Mucosa of descending colon (tissue), 3 donors: Measurements from ENCODE around the gene ACO1. TPM values are rescaled to one million over a fixed set of nuclear protein-coding genes. Genes with fewer than 3 reads are reported as not detected.

ENCODE experiments used
- ATAC-seq: fragments of 200-7000 bp; cut with Tn5 transposase; one replicate; pipeline ENCODE4 v1.9.1; 2020; ENCODE audit warnings: mild to moderate bottlenecking, moderate library complexity
- DNase-seq, 3 donors: peaks; one replicate each; pipeline ENCODE4 v3.0.0-alpha.2; 2020
- H3K36me3 ChIP-seq: fragments of 200-600 bp; one replicate; pipeline ENCODE4 v1.8.0; 2021; ENCODE audit warnings: low read depth, mild to moderate bottlenecking
- H3K4me1 ChIP-seq: fragments of 200-600 bp; one replicate; pipeline ENCODE4 v1.8.0; 2021; ENCODE audit warnings: low read depth, mild to moderate bottlenecking
- H3K4me3 ChIP-seq: fragments of 200-600 bp; one replicate; pipeline ENCODE4 v1.8.0; 2021; ENCODE audit warnings: mild to moderate bottlenecking
- H3K9me3 ChIP-seq: fragments of 200-600 bp; one replicate; pipeline ENCODE4 v1.8.0; 2021; ENCODE audit warnings: mild to moderate bottlenecking
- intact Hi-C, 2 donors: fragments of 100-400 bp; cut with DNase I in 1 of 2; cut with micrococcal nuclease in 1 of 2; formaldehyde crosslinking; loops; one replicate each; pipeline versions ENCODE4 v1.11.0 to v1.11.1; 2022; cut with DNase I, micrococcal nuclease
- total RNA-seq, 3 donors: library from RNA; stranded (reverse); fragmentation: NEBNext Ultra II Directional in 2 of 3; extraction: Animal tissue kit (Norgen Biotek cat#: 25700) in 2 of 3; gene quantifications; one replicate each; pipeline versions ENCODE4 v1.2.1 to v1.2.4, GENCODE V29; 2021 to 2023
- TF ChIP-seq, protein P1 (sequence below): fragments of 200-600 bp; IDR thresholded peaks from one replicate; pipeline ENCODE4 v1.8.0; 2022; ENCODE audit warnings: antibody characterized with exemption, mild to moderate bottlenecking
- donor health status: DM: no; HTN: no; CAD: no; lungs with moderate emphysema.
- donor health status: DM: no; HTN: no; CAD: no.
- donor health status: DM: no; HTN: yes; CAD: no.

ACO1 gene
- total RNA-seq, 3 donors from 2014 or later: 30.9 to 50.4 (median 32.6) TPM

DNA sequence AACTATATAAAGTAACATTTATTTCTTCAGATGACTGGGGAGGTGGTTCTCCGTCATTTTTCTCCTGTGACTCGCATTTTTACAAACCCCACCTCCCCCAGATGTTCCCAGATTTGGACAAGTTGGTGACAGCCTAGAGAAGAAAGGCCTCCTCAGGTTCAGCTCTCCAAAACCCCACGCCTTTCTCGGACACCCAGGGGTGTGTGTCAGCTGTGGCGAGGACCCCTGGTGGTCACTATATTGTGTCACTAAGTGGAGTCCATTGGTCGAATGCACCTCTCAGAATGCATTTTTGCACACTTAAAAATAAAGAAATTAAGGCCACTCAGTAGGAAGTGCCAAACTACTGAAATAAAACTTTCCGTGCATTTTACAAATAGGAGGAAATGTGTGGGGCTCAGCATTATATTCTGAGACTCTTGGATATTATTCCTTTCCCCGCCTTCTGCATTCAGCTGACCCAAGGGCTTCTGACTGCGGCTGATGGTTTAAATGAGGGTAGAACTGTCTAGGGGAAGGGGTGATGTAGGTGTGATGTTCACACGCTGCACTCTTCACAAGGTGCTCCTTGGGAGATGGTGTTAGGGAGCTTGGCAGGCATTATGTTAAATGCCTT is 47.6 kb downstream of the ACO1 start:
- H3K9me3 ChIP-seq: no peaks in the 10 kb centered on the region
- ATAC-seq: peak; percentile 38
- intact Hi-C loops: no loop called here
- peak in 2 of 3 donors; percentile 42 to 72 for DNase-seq
- TF ChIP-seq, protein P1, sequence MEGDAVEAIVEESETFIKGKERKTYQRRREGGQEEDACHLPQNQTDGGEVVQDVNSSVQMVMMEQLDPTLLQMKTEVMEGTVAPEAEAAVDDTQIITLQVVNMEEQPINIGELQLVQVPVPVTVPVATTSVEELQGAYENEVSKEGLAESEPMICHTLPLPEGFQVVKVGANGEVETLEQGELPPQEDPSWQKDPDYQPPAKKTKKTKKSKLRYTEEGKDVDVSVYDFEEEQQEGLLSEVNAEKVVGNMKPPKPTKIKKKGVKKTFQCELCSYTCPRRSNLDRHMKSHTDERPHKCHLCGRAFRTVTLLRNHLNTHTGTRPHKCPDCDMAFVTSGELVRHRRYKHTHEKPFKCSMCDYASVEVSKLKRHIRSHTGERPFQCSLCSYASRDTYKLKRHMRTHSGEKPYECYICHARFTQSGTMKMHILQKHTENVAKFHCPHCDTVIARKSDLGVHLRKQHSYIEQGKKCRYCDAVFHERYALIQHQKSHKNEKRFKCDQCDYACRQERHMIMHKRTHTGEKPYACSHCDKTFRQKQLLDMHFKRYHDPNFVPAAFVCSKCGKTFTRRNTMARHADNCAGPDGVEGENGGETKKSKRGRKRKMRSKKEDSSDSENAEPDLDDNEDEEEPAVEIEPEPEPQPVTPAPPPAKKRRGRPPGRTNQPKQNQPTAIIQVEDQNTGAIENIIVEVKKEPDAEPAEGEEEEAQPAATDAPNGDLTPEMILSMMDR: peak; percentile 14
- no peaks in the 10 kb centered on the region for H3K4me1 ChIP-seq
- H3K4me3 ChIP-seq: no peak overlapping the region
- no peaks in the 10 kb centered on the region for H3K36me3 ChIP-seq

DNA sequence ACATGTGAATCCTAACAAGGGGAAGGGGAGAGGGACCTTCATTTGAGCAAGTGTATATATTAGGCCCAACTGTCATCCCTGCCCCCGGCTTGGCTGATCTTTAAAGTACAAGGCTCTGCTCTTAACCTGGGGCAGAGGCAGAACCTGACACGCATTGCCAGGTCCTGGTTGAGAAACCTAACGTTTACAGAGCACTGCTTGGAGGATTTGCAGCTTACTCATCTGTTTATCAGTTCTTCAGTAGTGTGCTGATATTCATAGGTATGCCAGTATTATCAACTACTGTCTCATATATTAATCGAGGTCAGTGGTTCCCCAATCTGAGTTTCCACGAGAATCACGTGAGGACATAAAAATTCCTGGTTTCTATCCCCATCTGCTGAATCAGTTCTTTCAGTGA is 50.4 kb downstream of the ACO1 start:
- no peaks in the 10 kb centered on the region for H3K4me1 ChIP-seq
- TF ChIP-seq, protein P1: no peak
- no peak overlapping the region for H3K4me3 ChIP-seq
- ATAC-seq (no peak), DNase-seq (no peak)
- intact Hi-C loops: no loop called here
- H3K9me3 ChIP-seq: no peaks in the 10 kb centered on the region
- no peaks in the 10 kb centered on the region for H3K36me3 ChIP-seq

DNA sequence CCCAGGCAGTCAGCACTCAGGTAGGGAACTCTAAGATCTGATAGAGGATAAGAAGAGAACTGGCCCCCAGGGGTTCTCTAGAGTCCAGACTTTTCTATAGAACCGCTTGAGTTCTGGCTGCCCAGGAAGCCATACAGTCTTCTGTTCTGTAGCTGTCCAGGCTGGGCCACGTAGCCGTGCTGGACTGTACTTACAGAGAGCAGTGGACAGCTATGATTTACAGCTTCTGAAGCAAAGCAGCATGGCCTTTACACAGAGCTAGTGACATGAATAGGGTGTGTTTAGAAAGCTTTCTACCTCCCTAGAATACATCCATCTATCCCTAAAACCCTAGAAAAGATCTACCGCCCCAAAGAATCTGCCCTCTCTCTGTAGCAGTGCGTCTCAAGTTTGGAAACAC is 57.2 kb downstream of the ACO1 start:
- DNase-seq: no peak
- Histone ChIP-seq H3K4me3 (no peak overlapping the region), H3K36me3 (no peaks in the 10 kb centered on the region), H3K9me3 (peaks cover 4% of the 10 kb centered on the region), H3K4me1 (no peaks in the 10 kb centered on the region)
- ATAC-seq: peak; percentile 19
- intact Hi-C loops: no loop called here
- TF ChIP-seq, protein P1: no peak

DNA sequence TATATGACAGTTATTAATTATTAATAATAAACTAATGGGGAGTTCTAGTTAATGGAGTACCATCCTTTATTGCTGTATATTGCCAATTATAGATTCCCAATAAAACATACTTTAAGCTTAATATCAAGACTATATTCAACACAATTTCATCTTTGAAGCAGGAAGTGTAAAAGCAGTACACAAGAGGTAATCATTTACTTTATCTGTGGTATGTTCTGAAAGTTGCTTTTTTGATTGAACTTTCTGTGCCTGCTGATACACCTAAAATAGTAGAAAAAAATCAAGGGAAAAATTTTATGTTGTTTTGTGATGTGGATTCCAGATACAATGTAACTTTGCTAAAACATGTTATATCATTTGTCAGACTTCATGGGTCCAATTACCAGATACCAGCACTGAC is 58.0 kb downstream of the ACO1 start:
- no peaks in the 10 kb centered on the region for H3K36me3 ChIP-seq
- ATAC-seq: no peak
- intact Hi-C loops: no loop called here

DNA sequence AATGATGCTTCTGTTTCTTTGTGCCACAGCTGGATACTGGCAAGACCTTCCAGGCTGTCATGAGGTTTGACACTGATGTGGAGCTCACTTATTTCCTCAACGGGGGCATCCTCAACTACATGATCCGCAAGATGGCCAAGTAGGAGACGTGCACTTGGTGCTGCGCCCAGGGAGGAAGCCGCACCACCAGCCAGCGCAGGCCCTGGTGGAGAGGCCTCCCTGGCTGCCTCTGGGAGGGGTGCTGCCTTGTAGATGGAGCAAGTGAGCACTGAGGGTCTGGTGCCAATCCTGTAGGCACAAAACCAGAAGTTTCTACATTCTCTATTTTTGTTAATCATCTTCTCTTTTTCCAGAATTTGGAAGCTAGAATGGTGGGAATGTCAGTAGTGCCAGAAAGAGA is 65.5 kb downstream of the ACO1 start:
- Histone ChIP-seq H3K36me3 (peaks cover 3% of the 10 kb centered on the region), H3K9me3 (no peaks in the 10 kb centered on the region), H3K4me1 (no peaks in the 10 kb centered on the region), H3K4me3 (no peak overlapping the region)
- intact Hi-C loops: no loop called here
- ATAC-seq: no peak
- DNase-seq: no peak
- TF ChIP-seq, protein P1: no peak

More for the DNA sequence above, 58.0 kb downstream of the ACO1 start:
- no peak overlapping the region for H3K4me3 ChIP-seq
- H3K4me1 ChIP-seq: no peaks in the 10 kb centered on the region
- no peak for DNase-seq
- H3K9me3 ChIP-seq: peaks cover 4% of the 10 kb centered on the region
- TF ChIP-seq, protein P1: no peak

DNA sequence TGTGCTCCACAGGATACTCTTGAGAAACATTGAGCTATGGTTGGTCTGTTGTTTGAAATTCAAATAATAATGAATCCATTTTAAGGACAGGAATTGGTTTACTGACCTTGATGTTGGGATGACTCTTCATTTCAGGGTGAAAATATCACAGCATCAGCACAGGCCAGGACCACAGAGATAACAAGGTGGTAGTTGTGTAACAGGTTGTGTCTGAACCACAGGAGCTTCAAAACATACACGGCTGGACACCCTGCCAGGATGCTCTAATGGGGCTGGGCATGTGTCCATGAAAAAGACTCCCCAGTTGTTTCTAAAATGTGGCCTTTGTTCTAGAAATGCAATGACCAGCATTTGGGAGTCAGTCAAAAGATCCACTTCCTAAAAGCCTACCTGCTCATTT is 69.8 kb downstream of the ACO1 start:
- DNase-seq: no peak
- intact Hi-C loops: no loop called here
- Histone ChIP-seq H3K4me3 (no peak overlapping the region), H3K36me3 (peaks cover 3% of the 10 kb centered on the region), H3K4me1 (no peaks in the 10 kb centered on the region), H3K9me3 (no peaks in the 10 kb centered on the region)
- ATAC-seq: no peak
- TF ChIP-seq, protein P1: no peak
